ENCODE data around the gene HCAR1. TPM values are rescaled to one million over a fixed set of nuclear protein-coding genes. Genes with fewer than 3 reads are reported as not detected.

The HCAR1 gene
- total RNA-seq (2014; rRNA removed; shearing (Covaris generic)), result not detected in 2 replicates
- not detected in 2 replicates for polyA plus RNA-seq (2016; fragmentation: Nextera tagmentation; extraction: Ambion mirVana)

DNA sequence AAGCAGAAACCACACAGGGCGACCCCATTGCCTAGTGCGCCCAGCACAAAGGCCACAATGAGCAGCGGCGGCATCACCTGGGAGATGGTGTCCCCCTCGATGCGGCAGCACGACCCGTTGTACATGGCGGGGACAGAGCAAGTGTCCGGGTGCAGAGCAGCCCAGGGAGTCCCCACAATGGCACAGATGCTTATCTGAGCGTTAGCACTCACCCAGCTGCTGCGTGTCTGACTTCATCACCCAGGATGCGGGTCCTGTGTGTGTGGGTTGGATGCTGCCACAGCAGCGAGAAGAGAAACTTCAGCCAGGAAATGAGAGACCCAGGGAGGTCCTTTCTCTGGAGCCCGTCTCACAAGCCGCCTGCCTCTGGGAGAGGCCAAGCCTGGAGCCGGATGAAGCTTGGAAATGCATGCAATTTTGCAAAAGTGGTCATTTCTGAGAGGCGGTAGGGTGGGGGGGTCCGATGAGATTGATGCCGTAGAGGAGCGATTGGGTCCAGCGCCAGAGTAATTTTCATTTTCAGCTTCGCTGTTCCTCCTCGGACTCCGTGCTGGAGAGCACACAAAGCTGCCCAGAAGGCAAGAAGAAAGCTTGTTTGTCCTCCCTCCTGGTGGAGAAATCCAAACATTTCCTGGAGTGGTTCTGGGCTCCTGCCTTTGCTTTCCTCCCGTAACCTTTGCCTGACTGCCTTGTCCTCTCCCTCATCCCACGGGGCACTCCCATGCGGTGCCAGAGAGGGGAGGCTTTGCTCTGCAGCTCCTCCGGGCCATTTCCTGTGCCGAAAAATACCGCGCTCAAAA lies at the start of gene HCAR1:
Gene HCAR1, minus strand, starts transcription at position 630 of the 800 bp plus-strand sequence. Its CDS starts 505 bp downstream, at position 125.
- H3F3A ChIP-seq (ENCODE audit: insufficient read depth), result no peaks in the 10 kb centered on the region
- H3K36me3 ChIP-seq (ENCODE audit: low read depth), result no peaks in the 10 kb centered on the region
- no peaks in the 10 kb centered on the region for H3K9me3 ChIP-seq (ENCODE audit: low read depth)
- H3K4me2 ChIP-seq (ENCODE audit: unreplicated experiment), result no peak within 1 kb of the TSS
- no peaks in the 10 kb centered on the region for H3K79me2 ChIP-seq (ENCODE audit: insufficient read depth)
- no peaks in the 10 kb centered on the region for H3K4me1 ChIP-seq (ENCODE audit: insufficient read depth)
- no peak within 1 kb of the TSS for H3K27ac ChIP-seq
- in situ Hi-C loops (cut with MboI), result no loop called here
- no peaks in the 10 kb centered on the region for H3K9me2 ChIP-seq (ENCODE audit: insufficient read depth)
- DNase-seq, result no peak
- no peak within 1 kb of the TSS for H3K4me3 ChIP-seq
- 69 to 71% methylated on average over 32 of the region's 32 CpGs for WGBS, 2 experiments (ENCODE audit: low coverage in 1 of 2, low lambda C conversion rate in 2 of 2, missing lambda C conversion rate in 2 of 2)
- H3K9ac ChIP-seq, result no peak within 1 kb of the TSS
- no peak within 1 kb of the TSS for H2AFZ ChIP-seq
- TF ChIP-seq EZH2 (IDR thresholded peaks at IDR 0.05; ENCODE audit: insufficient read depth, poor library complexity, severe bottlenecking) (no peak), EZH2phosphoT487 (IDR thresholded peaks at IDR 0.05; ENCODE audit: insufficient read depth, low read depth) (no peak)
- H3K27me3 ChIP-seq (replicated peaks; ENCODE audit: insufficient read depth), result peaks cover 5% of the 10 kb centered on the region; the same call in 1 of the 2 replicates
- H4K20me1 ChIP-seq (ENCODE audit: insufficient read depth), result no peaks in the 10 kb centered on the region

DNA sequence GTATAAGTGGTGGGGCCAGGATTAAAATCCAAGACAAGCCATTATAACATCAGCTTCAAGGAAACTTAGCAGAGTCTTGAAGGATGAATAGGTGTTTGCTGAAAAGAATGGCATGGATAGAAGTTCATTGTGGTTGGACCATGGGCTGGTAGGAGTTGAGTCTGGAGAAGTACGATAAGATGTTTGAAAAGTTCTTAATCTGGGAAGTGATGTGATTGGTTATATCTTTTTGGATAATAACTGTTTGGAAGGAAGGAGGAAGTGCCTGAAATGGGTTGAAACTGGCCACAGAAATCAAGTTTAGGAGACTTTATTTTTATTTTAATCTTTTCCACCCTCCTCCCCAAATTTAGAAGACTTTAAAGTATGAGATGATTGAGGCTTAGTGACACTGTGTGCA lies 26.9 kb upstream of the HCAR1 start:
- Histone ChIP-seq H3F3A (ENCODE audit: insufficient read depth) (peaks cover 3% of the 10 kb centered on the region; the same call in 1 of the 2 replicates), H3K4me3 (no peak overlapping the region), H3K4me2 (ENCODE audit: unreplicated experiment) (no peak overlapping the region), H3K4me1 (ENCODE audit: insufficient read depth) (peaks cover 12% of the 10 kb centered on the region; the same call in 1 of the 2 replicates), H3K9me2 (ENCODE audit: insufficient read depth) (no peaks in the 10 kb centered on the region), H3K79me2 (ENCODE audit: insufficient read depth) (peaks cover 97% of the 10 kb centered on the region), H3K36me3 (ENCODE audit: low read depth) (peaks cover 60% of the 10 kb centered on the region), H4K20me1 (ENCODE audit: insufficient read depth) (peaks cover 4% of the 10 kb centered on the region; the same call in 1 of the 2 replicates), H3K27me3 (replicated peaks; ENCODE audit: insufficient read depth) (no peaks in the 10 kb centered on the region), H3K27ac (no peak overlapping the region), H3K9me3 (ENCODE audit: low read depth) (no peaks in the 10 kb centered on the region), H2AFZ (no peak overlapping the region), H3K9ac (no peak overlapping the region)
- 96 to 97% methylated on average over 1 of the region's 1 CpG for WGBS, 2 experiments (ENCODE audit: low coverage in 1 of 2, low lambda C conversion rate in 2 of 2, missing lambda C conversion rate in 2 of 2)
- TF ChIP-seq EZH2 (IDR thresholded peaks at IDR 0.05; ENCODE audit: insufficient read depth, poor library complexity, severe bottlenecking) (no peak), EZH2phosphoT487 (IDR thresholded peaks at IDR 0.05; ENCODE audit: insufficient read depth, low read depth) (no peak)
- DNase-seq, result no peak
- in situ Hi-C loops (cut with MboI), result no loop called here

DNA sequence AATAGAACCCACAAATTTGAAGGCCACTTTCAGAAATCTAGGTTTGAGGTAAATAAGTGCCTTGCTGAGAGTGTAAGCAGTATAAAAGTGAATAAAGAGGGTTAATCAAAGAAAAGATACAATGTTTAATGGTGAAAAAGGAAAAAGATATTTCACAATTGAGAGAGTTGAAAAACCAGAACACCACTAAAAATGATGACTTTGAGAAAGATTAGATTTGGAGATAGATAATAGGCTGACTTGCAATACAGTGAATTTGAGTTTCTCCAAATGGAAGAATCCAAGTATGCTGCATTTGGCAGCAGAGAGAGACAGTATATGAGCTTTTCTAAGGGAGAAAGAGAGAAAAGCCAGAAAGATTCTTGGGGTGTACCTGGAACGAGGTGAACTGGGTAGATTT lies 24.1 kb upstream of the HCAR1 start:
- in situ Hi-C loops (cut with MboI), result no loop called here
- peak overlapping the region; percentile 95 for H3K9ac ChIP-seq
- H3K4me1 ChIP-seq (ENCODE audit: insufficient read depth), result peaks cover 12% of the 10 kb centered on the region; the same call in 1 of the 2 replicates
- H3K9me2 ChIP-seq (ENCODE audit: insufficient read depth), result no peaks in the 10 kb centered on the region
- 0 out of 2 replicates have a peak overlapping the region, but pooled peaks have one; percentile 95 for H3K4me3 ChIP-seq
- peaks cover 44% of the 10 kb centered on the region for H3K36me3 ChIP-seq (ENCODE audit: low read depth)
- H4K20me1 ChIP-seq (ENCODE audit: insufficient read depth), result no peaks in the 10 kb centered on the region
- H3K9me3 ChIP-seq (ENCODE audit: low read depth), result no peaks in the 10 kb centered on the region
- TF ChIP-seq EZH2phosphoT487 (IDR thresholded peaks at IDR 0.05; ENCODE audit: insufficient read depth, low read depth), result no peak
- TF ChIP-seq EZH2 (IDR thresholded peaks at IDR 0.05; ENCODE audit: insufficient read depth, poor library complexity, severe bottlenecking), result no peak
- no peak for DNase-seq
- H3F3A ChIP-seq (ENCODE audit: insufficient read depth), result no peaks in the 10 kb centered on the region
- no peak overlapping the region for H2AFZ ChIP-seq
- H3K4me2 ChIP-seq (ENCODE audit: unreplicated experiment), result no peak overlapping the region
- H3K27me3 ChIP-seq (replicated peaks; ENCODE audit: insufficient read depth), result no peaks in the 10 kb centered on the region
- WGBS, 2 experiments (ENCODE audit: low coverage in 1 of 2, low lambda C conversion rate in 2 of 2, missing lambda C conversion rate in 2 of 2), result 97% methylated on average over 1 of the region's 1 CpG
- H3K79me2 ChIP-seq (ENCODE audit: insufficient read depth), result peaks cover 70% of the 10 kb centered on the region
- no peak overlapping the region for H3K27ac ChIP-seq

DNA sequence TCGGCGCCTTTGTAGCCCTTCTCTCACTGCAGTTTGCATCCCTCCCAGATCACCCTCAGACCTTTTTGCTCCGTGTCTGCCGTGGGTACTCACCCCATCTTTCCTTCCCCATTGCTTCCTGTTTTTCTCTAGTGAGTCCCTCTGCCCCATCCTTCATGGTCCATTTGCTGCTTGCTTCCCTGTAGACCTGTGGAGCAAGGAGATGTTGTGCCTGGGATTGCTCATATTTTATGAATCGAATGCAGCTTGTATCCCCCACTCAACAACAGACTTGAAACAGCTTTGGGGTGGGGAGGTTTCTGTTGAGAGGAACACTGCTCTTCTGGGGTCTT lies 22.6 kb upstream of the HCAR1 start:
- H3K9me2 ChIP-seq (ENCODE audit: insufficient read depth), result no peaks in the 10 kb centered on the region
- no peak for DNase-seq
- H3K9me3 ChIP-seq (ENCODE audit: low read depth), result no peaks in the 10 kb centered on the region
- peaks cover 12% of the 10 kb centered on the region; the same call in 1 of the 2 replicates for H3K4me1 ChIP-seq (ENCODE audit: insufficient read depth)
- 2 to 7% methylated on average over 5 of the region's 5 CpGs for WGBS, 2 experiments (ENCODE audit: low coverage in 1 of 2, low lambda C conversion rate in 2 of 2, missing lambda C conversion rate in 2 of 2)
- H4K20me1 ChIP-seq (ENCODE audit: insufficient read depth), result no peaks in the 10 kb centered on the region
- peaks cover 55% of the 10 kb centered on the region for H3K79me2 ChIP-seq (ENCODE audit: insufficient read depth)
- no peaks in the 10 kb centered on the region for H3F3A ChIP-seq (ENCODE audit: insufficient read depth)
- H3K9ac ChIP-seq, result peak overlapping the region; percentile 95
- TF ChIP-seq EZH2 (IDR thresholded peaks at IDR 0.05; ENCODE audit: insufficient read depth, poor library complexity, severe bottlenecking), result no peak
- no peak for TF ChIP-seq EZH2phosphoT487 (IDR thresholded peaks at IDR 0.05; ENCODE audit: insufficient read depth, low read depth)
- peak overlapping the region; percentile 95 for H3K4me2 ChIP-seq (ENCODE audit: unreplicated experiment)
- H3K4me3 ChIP-seq, result peak overlapping the region; percentile 95
- in situ Hi-C loops (cut with MboI), result no loop called here
- peaks cover 36% of the 10 kb centered on the region for H3K36me3 ChIP-seq (ENCODE audit: low read depth)
- peak overlapping the region; percentile 56 for H3K27ac ChIP-seq
- no peaks in the 10 kb centered on the region for H3K27me3 ChIP-seq (replicated peaks; ENCODE audit: insufficient read depth)
- H2AFZ ChIP-seq, result peak overlapping the region; percentile 79

Measured in GM23248 (cell line).